Mesothelial cell of epicardium (in vitro differentiated cells): ENCODE results near the gene UST. TPM values are rescaled to one million over a fixed set of nuclear protein-coding genes. Genes with fewer than 3 reads are reported as not detected.
"Not testable (repeated sequence)": the region's sequence is repeated elsewhere in the genome, so short reads cannot be mapped to it uniquely, and the experiment has no call there.

Source experiments
- DNase-seq, 2 experiments: peaks; one replicate each; pipeline ENCODE4 v3.0.0; 2021; ENCODE audit warnings: low spot score in 2 of 2; ENCODE audit not compliant: unreplicated experiment in 2 of 2
- H3K27ac Mint-ChIP-seq: 2 replicates; pipeline ENCODE4 v1.8.0; 2021; ENCODE audit warnings: mixed read lengths
- H3K27me3 Mint-ChIP-seq: 2 replicates; pipeline ENCODE4 v1.8.0; 2021; ENCODE audit warnings: low read depth, mixed read lengths
- H3K36me3 Mint-ChIP-seq: 2 replicates; pipeline ENCODE4 v1.8.0; 2021; ENCODE audit warnings: mixed read lengths
- H3K4me1 Mint-ChIP-seq: 2 replicates; pipeline ENCODE4 v1.8.0; 2021; ENCODE audit warnings: mixed read lengths
- H3K4me3 Mint-ChIP-seq: 2 replicates; pipeline ENCODE4 v1.8.0; 2021; ENCODE audit warnings: mild to moderate bottlenecking, moderate library complexity, mixed read lengths
- H3K9me3 Mint-ChIP-seq: 2 replicates; pipeline ENCODE4 v1.8.0; 2021; ENCODE audit warnings: mixed read lengths
- CTCF ChIP-seq: fragments of 200-600 bp; sonication (generic); IDR thresholded peaks from one replicate; pipeline ENCODE4 v1.5.0; 2021; ENCODE audit warnings: antibody characterized with exemption; ENCODE audit not compliant: unreplicated experiment
- total RNA-seq: library from RNA; stranded (reverse); gene quantifications from 3 replicates; pipeline ENCODE4 v1.2.1, GENCODE V29; 2021

Gene UST
- total RNA-seq, 1 donor from 2014 or later = 6.6 TPM

- Mint-ChIP-seq H3K27ac (no peak overlapping the region), H3K4me1 (peaks cover 20% of the 10 kb centered on the region), H3K36me3 (peaks cover 5% of the 10 kb centered on the region), H3K27me3 (no peaks in the 10 kb centered on the region), H3K9me3 (peaks cover 5% of the 10 kb centered on the region), H3K4me3 (no peak overlapping the region)
- DNase-seq = no peak
- TF ChIP-seq CTCF = no peak
These were observed 11.7 kb downstream of the UST start for GRCh38 chr6:148758492-148758891.

- no peak overlapping the region for H3K4me3 Mint-ChIP-seq
- H3K27ac Mint-ChIP-seq = no peak overlapping the region
- peaks cover 20% of the 10 kb centered on the region for H3K4me1 Mint-ChIP-seq
These were observed 13.4 kb downstream of the UST start for GRCh38 chr6:148760258-148760534.

GRCh38 chr6:148760568-148761526 lies 14.0 kb downstream of the UST start:
- peaks cover 20% of the 10 kb centered on the region for H3K9me3 Mint-ChIP-seq
- peak overlapping the region; percentile 20 for H3K4me3 Mint-ChIP-seq
- no peaks in the 10 kb centered on the region for H3K27me3 Mint-ChIP-seq
- H3K36me3 Mint-ChIP-seq = peaks cover 12% of the 10 kb centered on the region
- H3K27ac Mint-ChIP-seq = peak overlapping the region; percentile 60
- H3K4me1 Mint-ChIP-seq = peaks cover 22% of the 10 kb centered on the region
- DNase-seq = peak in 1 of 2 experiments; percentile 43
- TF ChIP-seq CTCF = no peak

More at GRCh38 chr6:148760258-148760534, 13.4 kb downstream of the UST start:
- no peak for DNase-seq
- Mint-ChIP-seq H3K36me3 (peaks cover 11% of the 10 kb centered on the region), H3K27me3 (no peaks in the 10 kb centered on the region), H3K9me3 (peaks cover 17% of the 10 kb centered on the region)
- no peak for TF ChIP-seq CTCF

- peak overlapping the region; percentile 60 for H3K27ac Mint-ChIP-seq
- peak overlapping the region; percentile 20 for H3K4me3 Mint-ChIP-seq
- H3K36me3 Mint-ChIP-seq = peaks cover 12% of the 10 kb centered on the region
These were observed 14.7 kb downstream of the UST start for GRCh38 chr6:148761527-148762011.

GRCh38 chr6:148762231-148762630 lies 15.4 kb downstream of the UST start:
- Mint-ChIP-seq H3K27ac (no peak overlapping the region), H3K9me3 (peaks cover 20% of the 10 kb centered on the region), H3K4me3 (no peak overlapping the region), H3K36me3 (peaks cover 12% of the 10 kb centered on the region), H3K27me3 (no peaks in the 10 kb centered on the region), H3K4me1 (peaks cover 30% of the 10 kb centered on the region)
- no peak for TF ChIP-seq CTCF
- no peak for DNase-seq

More at GRCh38 chr6:148761527-148762011, 14.7 kb downstream of the UST start:
- H3K4me1 Mint-ChIP-seq = peaks cover 29% of the 10 kb centered on the region
- no peak for TF ChIP-seq CTCF
- H3K27me3 Mint-ChIP-seq = no peaks in the 10 kb centered on the region
- H3K9me3 Mint-ChIP-seq = peaks cover 20% of the 10 kb centered on the region
- DNase-seq = no peak

- H3K4me3 Mint-ChIP-seq, DNase-seq, H3K27me3 Mint-ChIP-seq, H3K27ac Mint-ChIP-seq: not testable (repeated sequence)
- Mint-ChIP-seq H3K36me3 (peaks cover 12% of the 10 kb centered on the region), H3K4me1 (peaks cover 30% of the 10 kb centered on the region), H3K9me3 (peaks cover 20% of the 10 kb centered on the region)
These were observed 17.6 kb downstream of the UST start for GRCh38 chr6:148764259-148765020.
